ENCODE results near the gene ZBTB18.

DNA sequence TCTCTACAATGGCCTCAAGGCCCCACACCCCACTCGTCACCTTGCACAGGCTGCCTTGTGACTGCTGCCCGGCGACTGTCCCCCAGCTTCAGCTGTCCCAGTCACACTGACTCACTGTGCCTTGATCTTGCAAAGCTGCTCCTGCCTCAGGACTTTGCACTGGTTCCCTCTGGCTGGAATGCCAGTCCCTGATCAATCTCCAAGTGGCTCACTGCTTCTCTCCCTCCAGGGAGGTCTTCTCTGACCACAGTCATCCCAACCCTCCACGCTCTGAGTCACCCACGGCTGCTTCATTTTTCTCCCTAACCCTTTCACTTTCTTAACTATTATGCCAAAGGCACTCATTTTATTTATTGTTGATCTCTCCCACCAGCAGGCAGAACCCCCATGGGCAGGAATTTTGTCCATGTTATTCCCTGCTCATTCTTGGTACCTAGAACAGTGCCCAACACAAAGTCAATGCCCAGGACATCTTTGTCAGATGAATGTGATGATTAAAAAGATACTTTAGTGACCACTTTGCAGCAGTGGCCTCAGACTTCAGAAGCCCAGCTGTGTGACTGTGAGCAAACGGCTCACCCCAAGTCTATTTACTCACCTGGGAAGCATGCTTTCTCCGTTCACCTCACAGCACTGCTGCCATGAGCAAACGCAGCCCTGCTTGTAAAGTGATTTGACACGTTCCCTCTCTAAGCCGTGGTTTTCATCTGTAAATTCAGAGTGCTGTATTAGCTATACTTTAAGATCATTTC lies 53.4 kb downstream of the ZBTB18 start:
- TF ChIP-seq, protein P1, sequence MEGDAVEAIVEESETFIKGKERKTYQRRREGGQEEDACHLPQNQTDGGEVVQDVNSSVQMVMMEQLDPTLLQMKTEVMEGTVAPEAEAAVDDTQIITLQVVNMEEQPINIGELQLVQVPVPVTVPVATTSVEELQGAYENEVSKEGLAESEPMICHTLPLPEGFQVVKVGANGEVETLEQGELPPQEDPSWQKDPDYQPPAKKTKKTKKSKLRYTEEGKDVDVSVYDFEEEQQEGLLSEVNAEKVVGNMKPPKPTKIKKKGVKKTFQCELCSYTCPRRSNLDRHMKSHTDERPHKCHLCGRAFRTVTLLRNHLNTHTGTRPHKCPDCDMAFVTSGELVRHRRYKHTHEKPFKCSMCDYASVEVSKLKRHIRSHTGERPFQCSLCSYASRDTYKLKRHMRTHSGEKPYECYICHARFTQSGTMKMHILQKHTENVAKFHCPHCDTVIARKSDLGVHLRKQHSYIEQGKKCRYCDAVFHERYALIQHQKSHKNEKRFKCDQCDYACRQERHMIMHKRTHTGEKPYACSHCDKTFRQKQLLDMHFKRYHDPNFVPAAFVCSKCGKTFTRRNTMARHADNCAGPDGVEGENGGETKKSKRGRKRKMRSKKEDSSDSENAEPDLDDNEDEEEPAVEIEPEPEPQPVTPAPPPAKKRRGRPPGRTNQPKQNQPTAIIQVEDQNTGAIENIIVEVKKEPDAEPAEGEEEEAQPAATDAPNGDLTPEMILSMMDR (IDR thresholded peaks at IDR 0.05), result no peak
- no peak for TF ChIP-seq POLR2AphosphoS5 (IDR thresholded peaks at IDR 0.05)
